ENCODE measurements around the gene NTN3.

DNA sequence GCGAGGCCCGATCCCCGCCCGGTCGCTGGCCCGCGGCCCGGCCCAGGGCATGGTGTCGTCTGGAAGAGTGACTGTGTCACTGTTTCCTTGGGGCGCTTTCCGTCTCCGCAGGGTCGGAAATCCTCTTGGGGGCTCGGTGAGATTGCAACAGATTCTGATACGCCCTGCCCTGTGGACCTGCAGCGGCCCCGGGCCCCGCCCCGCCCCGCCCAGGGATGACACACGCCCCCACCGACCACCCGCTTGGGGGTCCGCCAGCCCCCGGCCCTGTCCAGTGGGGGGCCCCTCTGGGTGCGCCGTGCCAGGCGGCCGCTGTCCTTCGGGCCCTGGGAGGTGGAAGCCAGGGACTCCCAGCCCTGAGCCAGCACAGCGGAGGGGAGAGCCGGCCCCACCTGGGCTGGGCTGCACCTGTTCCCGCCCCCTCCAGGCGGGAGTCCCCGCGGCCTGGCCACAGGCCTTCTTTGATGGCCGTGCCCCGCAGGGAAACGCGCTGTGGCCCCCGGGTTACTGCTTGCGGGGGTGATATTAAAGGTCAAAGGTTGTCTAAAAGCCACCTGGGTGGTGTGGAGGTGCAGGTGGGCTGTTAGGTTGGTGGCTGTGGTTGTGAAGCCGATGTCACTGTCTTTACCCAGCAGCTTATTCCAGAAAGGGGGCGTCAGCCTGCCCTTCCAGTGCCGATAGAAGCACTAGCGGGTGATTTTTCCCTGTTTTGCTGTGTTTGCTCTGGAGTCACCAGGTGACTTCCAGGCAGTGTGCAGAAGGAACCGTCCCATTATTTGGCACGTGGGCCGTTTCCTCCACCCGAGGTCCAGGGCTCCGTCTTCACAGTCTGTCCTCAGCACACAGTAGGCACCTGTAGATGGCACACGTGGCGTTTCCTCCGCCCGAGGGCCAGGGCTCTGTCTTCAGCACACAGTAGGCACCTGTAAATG, 4.6 kb downstream of the NTN3 start:
- TF ChIP-seq POLR2A (IDR thresholded peaks at IDR 0.05) (no peak), CTCF (IDR thresholded peaks at IDR 0.05) (no peak)

Measured in heart left ventricle (tissue), 13 donors.